Measurements from ENCODE around the gene FOXC1. TPM values are rescaled to one million over a fixed set of nuclear protein-coding genes. Genes with fewer than 3 reads are reported as not detected.

The FOXC1 gene
- total RNA-seq, 1 experiment from 2014 or later, result not detected

DNA sequence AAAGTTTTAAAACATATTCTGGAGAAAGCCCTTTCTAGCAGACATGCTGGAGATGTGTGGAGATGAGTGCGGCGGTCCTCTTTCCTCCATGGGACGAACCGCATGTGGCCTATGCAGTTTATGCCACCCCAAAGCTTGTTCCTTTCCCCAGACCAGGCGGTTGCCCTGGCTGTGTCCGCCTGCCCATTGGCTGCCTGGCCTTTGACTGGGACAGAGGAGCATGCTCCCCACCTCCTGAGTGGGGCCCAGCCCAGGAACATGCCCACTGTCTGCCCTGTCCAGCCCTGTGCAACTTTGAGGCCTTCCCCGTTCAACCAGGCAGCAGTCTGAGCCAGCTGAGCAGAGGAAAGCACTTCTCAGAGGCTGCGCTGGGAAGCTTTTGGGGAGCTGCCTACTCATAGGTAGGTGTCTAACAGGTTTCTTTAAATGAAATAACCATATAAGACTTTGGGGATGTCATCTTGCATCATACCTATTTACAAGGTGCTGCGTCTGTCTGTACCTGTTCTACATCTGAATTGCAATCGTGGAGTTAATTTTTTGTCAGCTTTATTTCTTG is 20.6 kb downstream of the FOXC1 start:
- Histone ChIP-seq H3K4ac (ENCODE audit: low read depth, low read length) (no peak overlapping the region), H3K27ac (ENCODE audit: insufficient read length, low read depth, low read length) (no peak overlapping the region), H3K23ac (ENCODE audit: insufficient read length, low read depth, low read length) (no peak overlapping the region), H2BK120ac (ENCODE audit: low read depth, low read length, poor library complexity, severe bottlenecking) (no peak overlapping the region), H3K18ac (ENCODE audit: insufficient read length, low read depth, low read length) (no peak overlapping the region), H3K4me1 (ENCODE audit: insufficient read depth, low read length) (no peaks in the 10 kb centered on the region), H3T11ph (ENCODE audit: low read length) (no peak overlapping the region), H3K56ac (ENCODE audit: insufficient read length, low read depth, low read length) (no peak overlapping the region), H3K79me2 (ENCODE audit: insufficient read depth, low read length) (no peaks in the 10 kb centered on the region), H3K9ac (ENCODE audit: extremely low read depth, insufficient read length, low read length) (no peak overlapping the region), H3K9me3 (ENCODE audit: control insufficient read depth, low read depth, low read length) (no peaks in the 10 kb centered on the region), H3K14ac (ENCODE audit: insufficient read depth, low read length) (no peak overlapping the region), H4K20me1 (ENCODE audit: control insufficient read depth, insufficient read depth, insufficient read length) (no peaks in the 10 kb centered on the region), H2BK12ac (ENCODE audit: insufficient read length, low read depth, low read length) (no peak overlapping the region), H4K91ac (ENCODE audit: insufficient read length, low read depth, low read length) (no peak overlapping the region), H2BK5ac (ENCODE audit: insufficient read length, low read length) (no peak overlapping the region), H3K27me3 (ENCODE audit: insufficient read depth, low read length) (peaks cover 31% of the 10 kb centered on the region), H3K23me2 (ENCODE audit: insufficient read length, low read depth, low read length, poor library complexity, severe bottlenecking) (no peaks in the 10 kb centered on the region), H3K4me2 (ENCODE audit: insufficient read depth, insufficient read length, low read length) (no peak overlapping the region), H2BK15ac (ENCODE audit: low read depth, low read length) (no peak overlapping the region), H2AK5ac (ENCODE audit: insufficient read length, low read length) (no peak overlapping the region), H3K79me1 (ENCODE audit: insufficient read depth, low read depth, low read length, poor library complexity, severe bottlenecking) (no peaks in the 10 kb centered on the region), H2AFZ (ENCODE audit: low read length) (no peak overlapping the region), H4K8ac (replicated peaks; ENCODE audit: insufficient read length, low read depth, low read length) (no peak overlapping the region), H4K5ac (ENCODE audit: insufficient read length, low read depth, low read length) (no peak overlapping the region), H2BK20ac (ENCODE audit: low read depth, low read length, poor library complexity, severe bottlenecking) (no peak overlapping the region)
- no CpG with 5 or more reads among the region's 10 CpGs for WGBS (ENCODE audit: extremely low coverage, insufficient read length, low lambda C conversion rate)
- Mint-ChIP-seq H3K9me3 (no peaks in the 10 kb centered on the region; a peak in 1 of 5 replicates), H3K4me1 (peaks cover 3% of the 10 kb centered on the region in 2 experiments), H3K27me3 (ENCODE audit: low read depth) (peaks cover 93% of the 10 kb centered on the region), H3K27ac (no peak overlapping the region; a peak in 1 of 7 replicates), H3K36me3 (ENCODE audit: insufficient read depth in 1 of 3, low read depth in 3 of 3) (no peaks in the 10 kb centered on the region), H3K4me3 (no peak overlapping the region)
- no peak for DNase-seq
- TF ChIP-seq, protein P1, sequence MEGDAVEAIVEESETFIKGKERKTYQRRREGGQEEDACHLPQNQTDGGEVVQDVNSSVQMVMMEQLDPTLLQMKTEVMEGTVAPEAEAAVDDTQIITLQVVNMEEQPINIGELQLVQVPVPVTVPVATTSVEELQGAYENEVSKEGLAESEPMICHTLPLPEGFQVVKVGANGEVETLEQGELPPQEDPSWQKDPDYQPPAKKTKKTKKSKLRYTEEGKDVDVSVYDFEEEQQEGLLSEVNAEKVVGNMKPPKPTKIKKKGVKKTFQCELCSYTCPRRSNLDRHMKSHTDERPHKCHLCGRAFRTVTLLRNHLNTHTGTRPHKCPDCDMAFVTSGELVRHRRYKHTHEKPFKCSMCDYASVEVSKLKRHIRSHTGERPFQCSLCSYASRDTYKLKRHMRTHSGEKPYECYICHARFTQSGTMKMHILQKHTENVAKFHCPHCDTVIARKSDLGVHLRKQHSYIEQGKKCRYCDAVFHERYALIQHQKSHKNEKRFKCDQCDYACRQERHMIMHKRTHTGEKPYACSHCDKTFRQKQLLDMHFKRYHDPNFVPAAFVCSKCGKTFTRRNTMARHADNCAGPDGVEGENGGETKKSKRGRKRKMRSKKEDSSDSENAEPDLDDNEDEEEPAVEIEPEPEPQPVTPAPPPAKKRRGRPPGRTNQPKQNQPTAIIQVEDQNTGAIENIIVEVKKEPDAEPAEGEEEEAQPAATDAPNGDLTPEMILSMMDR (conservative IDR thresholded peaks at IDR 0.05), result no peak

All from H9 (cell line).